Measurements from ENCODE around the gene KCNK4. TPM values are rescaled to one million over a fixed set of nuclear protein-coding genes. Genes with fewer than 3 reads are reported as not detected.

KCNK4 gene
- total RNA-seq, 1 experiment from 2014 or later = 0.28 TPM

- Histone ChIP-seq H3K56ac (ENCODE audit: insufficient read length, low read depth, low read length) (no peak overlapping the region), H3K23me2 (ENCODE audit: insufficient read length, low read depth, low read length, poor library complexity, severe bottlenecking) (peaks cover 18% of the 10 kb centered on the region), H3K18ac (ENCODE audit: insufficient read length, low read depth, low read length) (no peak overlapping the region), H4K20me1 (ENCODE audit: control insufficient read depth, insufficient read depth, insufficient read length) (no peaks in the 10 kb centered on the region), H2BK15ac (ENCODE audit: low read depth, low read length) (no peak overlapping the region), H3K4me1 (ENCODE audit: insufficient read depth, low read length) (no peaks in the 10 kb centered on the region), H3T11ph (ENCODE audit: low read length) (no peak overlapping the region), H3K4ac (ENCODE audit: low read depth, low read length) (no peak overlapping the region), H3K9ac (ENCODE audit: extremely low read depth, insufficient read length, low read length) (no peak overlapping the region), H2AFZ (ENCODE audit: low read length) (no peak overlapping the region), H3K79me1 (ENCODE audit: insufficient read depth, low read depth, low read length, poor library complexity, severe bottlenecking) (no peaks in the 10 kb centered on the region), H3K4me2 (ENCODE audit: insufficient read depth, insufficient read length, low read length) (no peak overlapping the region), H4K8ac (replicated peaks; ENCODE audit: insufficient read length, low read depth, low read length) (no peak overlapping the region), H3K79me2 (ENCODE audit: insufficient read depth, low read length) (no peaks in the 10 kb centered on the region), H3K27me3 (ENCODE audit: insufficient read depth, low read length) (peaks cover 32% of the 10 kb centered on the region), H2BK120ac (ENCODE audit: low read depth, low read length, poor library complexity, severe bottlenecking) (no peak overlapping the region), H2AK5ac (ENCODE audit: insufficient read length, low read length) (no peak overlapping the region), H2BK5ac (ENCODE audit: insufficient read length, low read length) (no peak overlapping the region), H3K27ac (ENCODE audit: insufficient read length, low read depth, low read length) (no peak overlapping the region), H2BK12ac (ENCODE audit: insufficient read length, low read depth, low read length) (no peak overlapping the region), H3K14ac (ENCODE audit: insufficient read depth, low read length) (no peak overlapping the region; the same call in 1 of the 2 replicates), H2BK20ac (ENCODE audit: low read depth, low read length, poor library complexity, severe bottlenecking) (no peak overlapping the region), H3K9me3 (ENCODE audit: control insufficient read depth, low read depth, low read length) (no peaks in the 10 kb centered on the region), H4K91ac (ENCODE audit: insufficient read length, low read depth, low read length) (no peak overlapping the region), H4K5ac (ENCODE audit: insufficient read length, low read depth, low read length) (no peak overlapping the region), H3K23ac (ENCODE audit: insufficient read length, low read depth, low read length) (no peak overlapping the region)
- peaks cover 0 to 2% (median 0%) of the 10 kb centered on the region in 3 experiments; a peak in 3 of 7 replicates for H3K36me3 Mint-ChIP-seq (ENCODE audit: insufficient read depth in 1 of 3, low read depth in 3 of 3)
- no CpG with 5 or more reads among the region's 9 CpGs for WGBS (ENCODE audit: extremely low coverage, insufficient read length, low lambda C conversion rate)
- no peak for DNase-seq
- H3K9me3 Mint-ChIP-seq = no peaks in the 10 kb centered on the region; a peak in 2 of 5 replicates
- H3K27me3 Mint-ChIP-seq (ENCODE audit: low read depth) = peaks cover 45% of the 10 kb centered on the region
- no peak for TF ChIP-seq CTCF (conservative IDR thresholded peaks at IDR 0.05)
- peaks cover 12 to 18% of the 10 kb centered on the region in 2 experiments for H3K4me1 Mint-ChIP-seq
- H3K27ac Mint-ChIP-seq = no peak overlapping the region
- no peak overlapping the region for H3K4me3 Mint-ChIP-seq
Measured at GRCh38 chr11:64288353-64288750, 2.8 kb upstream of the KCNK4 start.

Data from H9 (cell line).